ENCODE data around the gene NAGPA.

The NAGPA gene

DNA sequence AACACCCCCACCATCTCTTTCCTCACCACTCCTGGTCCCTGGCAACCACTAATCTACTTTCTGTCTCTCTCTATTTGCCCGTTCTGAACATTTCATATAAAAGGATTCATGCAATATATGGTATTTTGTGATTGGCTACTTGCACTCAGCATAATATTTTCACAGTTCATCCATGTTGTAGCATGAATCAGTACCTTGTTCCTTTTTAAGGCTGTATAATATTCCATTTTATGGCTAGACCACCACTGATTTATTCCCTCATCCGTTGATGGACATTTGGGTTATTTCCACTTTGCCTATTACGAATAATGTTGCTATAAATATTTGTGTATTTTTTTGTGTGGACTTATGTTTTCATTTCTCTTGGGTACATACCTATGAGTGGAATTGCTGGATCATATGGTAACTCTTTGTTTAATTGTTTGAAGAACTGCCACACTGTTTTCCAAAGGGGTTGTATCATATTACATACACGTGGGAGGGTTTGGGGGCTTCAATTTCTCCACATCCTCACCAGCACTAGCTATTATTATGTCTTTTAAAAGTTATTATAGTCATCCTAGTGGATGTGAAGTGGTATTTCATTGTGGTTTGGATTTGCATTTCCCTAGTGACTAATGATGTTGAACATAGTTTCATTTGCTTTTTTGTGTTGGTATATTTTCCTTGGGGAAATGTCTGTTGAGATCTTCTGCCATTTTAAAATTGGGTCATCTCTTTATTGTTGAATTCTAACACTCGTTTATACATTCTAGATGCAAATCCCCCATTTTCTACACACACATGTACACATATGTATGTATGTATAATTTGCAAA, 49.4 kb downstream of the NAGPA start:
- TF ChIP-seq, protein P1, sequence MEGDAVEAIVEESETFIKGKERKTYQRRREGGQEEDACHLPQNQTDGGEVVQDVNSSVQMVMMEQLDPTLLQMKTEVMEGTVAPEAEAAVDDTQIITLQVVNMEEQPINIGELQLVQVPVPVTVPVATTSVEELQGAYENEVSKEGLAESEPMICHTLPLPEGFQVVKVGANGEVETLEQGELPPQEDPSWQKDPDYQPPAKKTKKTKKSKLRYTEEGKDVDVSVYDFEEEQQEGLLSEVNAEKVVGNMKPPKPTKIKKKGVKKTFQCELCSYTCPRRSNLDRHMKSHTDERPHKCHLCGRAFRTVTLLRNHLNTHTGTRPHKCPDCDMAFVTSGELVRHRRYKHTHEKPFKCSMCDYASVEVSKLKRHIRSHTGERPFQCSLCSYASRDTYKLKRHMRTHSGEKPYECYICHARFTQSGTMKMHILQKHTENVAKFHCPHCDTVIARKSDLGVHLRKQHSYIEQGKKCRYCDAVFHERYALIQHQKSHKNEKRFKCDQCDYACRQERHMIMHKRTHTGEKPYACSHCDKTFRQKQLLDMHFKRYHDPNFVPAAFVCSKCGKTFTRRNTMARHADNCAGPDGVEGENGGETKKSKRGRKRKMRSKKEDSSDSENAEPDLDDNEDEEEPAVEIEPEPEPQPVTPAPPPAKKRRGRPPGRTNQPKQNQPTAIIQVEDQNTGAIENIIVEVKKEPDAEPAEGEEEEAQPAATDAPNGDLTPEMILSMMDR (conservative IDR thresholded peaks at IDR 0.05; ENCODE audit: low read depth, low read length): no peak
- no peak for DNase-seq (ENCODE audit: low read depth)
- no peak overlapping the region for H3K4me3 ChIP-seq (ENCODE audit: low read length)

DNA sequence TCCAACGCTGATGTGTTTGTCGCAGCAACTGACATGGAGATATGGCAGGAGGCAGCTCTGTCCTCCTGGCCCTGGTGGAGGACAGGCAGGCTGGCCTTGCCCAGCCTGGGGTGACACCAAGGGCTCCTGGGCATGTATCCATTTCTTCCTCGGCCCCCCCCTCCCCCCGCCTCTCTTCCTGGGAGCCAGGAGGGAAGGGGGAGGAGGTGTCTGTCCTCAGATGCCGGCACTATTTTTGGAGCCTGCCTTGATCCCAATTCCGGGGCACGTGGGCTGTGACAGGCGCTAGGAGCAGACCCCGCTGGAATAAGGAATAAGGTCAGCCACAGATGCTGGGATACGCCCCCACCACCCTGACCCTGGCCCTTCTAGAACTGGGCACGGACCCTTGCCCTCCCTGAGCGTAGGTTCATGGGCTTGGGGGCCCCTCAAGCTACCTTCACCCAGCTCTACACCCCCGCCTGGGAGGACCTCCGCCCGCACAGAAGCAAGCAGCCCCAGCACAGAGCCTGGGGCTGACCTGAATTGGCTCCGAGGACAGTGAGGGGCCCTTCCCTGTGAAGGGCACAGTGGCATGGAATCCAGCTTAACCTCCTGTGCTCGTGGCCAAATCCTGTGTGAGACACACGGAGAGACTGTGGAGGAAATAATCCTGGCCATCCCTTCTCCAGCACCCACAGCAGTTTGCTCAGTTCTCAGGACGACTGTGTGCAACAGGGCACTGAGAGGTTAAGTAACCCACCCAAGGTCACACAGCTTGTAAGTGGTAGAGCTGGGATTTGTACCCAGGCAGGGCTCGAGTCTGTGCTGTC, 51.5 kb downstream of the NAGPA start:
- no peak for DNase-seq (ENCODE audit: low read depth)
- TF ChIP-seq, protein P1 (conservative IDR thresholded peaks at IDR 0.05; ENCODE audit: low read depth, low read length): no peak
- H3K4me3 ChIP-seq (ENCODE audit: low read length): no peak overlapping the region

DNA sequence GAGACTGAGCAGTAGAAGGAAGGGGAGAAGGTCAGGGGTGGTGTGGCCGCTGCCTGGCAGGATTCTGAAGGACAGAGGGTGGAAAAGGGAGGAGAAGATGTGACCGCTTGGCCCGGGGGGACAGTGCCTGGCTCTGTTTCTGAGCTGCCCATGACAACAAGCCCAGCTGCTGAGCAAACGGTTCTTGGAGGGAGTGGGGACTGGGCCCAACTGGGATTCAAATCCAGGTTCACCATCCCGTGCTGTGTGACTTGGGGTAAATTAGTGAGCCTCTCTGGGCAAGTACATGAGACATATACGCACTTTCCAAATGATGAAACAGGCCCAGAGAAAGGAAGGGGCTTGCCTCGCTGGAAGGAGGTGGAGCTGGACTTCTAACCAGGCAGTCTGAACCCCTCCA, 52.3 kb downstream of the NAGPA start:
- H3K4me3 ChIP-seq (ENCODE audit: low read length): no peak overlapping the region
- TF ChIP-seq, protein P1 (conservative IDR thresholded peaks at IDR 0.05; ENCODE audit: low read depth, low read length): no peak
- DNase-seq (ENCODE audit: low read depth): no peak

DNA sequence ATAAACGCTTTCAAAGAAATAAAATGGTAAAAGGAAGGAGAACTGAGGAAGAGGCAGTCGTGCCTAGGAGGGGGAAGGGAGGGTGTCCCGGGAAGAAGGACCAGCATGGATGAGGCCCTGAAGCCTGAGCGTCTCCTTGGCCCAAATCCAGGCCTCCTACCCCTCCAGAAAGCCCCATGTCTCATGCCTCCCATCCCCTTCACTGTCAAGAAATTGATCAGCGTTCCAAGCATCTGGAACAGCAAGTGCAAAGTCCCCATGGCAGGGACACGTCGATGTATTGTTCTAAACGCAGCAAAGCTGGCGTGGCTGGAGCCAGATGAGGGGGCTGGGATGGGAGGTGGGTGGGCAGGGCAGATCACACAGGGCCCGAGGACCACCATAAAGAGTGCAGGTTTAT, 53.0 kb downstream of the NAGPA start:
- DNase-seq (ENCODE audit: low read depth): no peak
- TF ChIP-seq, protein P1 (conservative IDR thresholded peaks at IDR 0.05; ENCODE audit: low read depth, low read length): no peak
- no peak overlapping the region for H3K4me3 ChIP-seq (ENCODE audit: low read length)

DNA sequence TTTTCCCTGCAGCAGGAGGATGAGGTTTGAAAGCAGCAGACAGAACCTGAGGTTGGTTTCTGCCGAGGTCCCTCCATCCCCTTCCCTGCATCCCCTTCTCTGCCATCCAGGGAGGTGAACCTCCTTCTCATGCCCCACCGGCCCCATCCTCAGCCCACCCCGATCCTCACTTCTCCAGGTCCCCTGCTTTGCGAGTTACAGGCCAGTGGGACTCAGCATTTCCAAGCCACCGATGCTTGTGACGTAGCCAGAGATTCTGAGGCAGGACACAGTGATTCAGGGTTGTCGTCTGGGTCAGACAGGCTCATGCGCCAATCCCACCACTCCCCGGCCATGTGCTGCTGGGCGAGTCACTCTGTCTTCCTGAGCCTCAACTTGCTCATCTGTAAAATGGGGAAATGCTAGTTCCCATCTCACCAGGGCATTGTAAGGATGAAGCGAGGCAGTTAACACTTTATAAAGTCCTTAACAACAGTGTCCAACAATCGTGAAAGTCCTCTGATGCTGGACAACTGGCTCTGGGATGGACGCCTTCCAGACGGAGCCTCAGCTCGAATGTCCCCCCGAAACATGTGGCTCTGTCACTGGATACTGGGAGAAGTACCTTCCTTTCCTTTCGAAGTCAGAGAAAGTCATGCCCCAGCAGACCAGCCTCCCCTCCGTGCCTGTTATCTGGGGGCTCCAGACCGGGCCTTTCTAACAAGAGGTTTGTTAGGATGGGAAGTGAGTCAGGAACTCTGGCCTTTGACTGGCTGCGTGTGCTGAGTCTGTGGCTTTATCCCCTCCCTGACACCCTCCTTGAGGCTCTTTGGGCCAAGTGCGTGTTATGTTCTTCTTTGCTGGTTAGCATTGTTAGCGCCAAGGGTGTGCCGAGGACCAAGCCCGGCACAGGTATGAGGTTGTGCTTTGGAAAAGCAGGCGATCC, 53.7 kb downstream of the NAGPA start:
- H3K4me3 ChIP-seq (ENCODE audit: low read length): no peak overlapping the region
- no peak for DNase-seq (ENCODE audit: low read depth)
- TF ChIP-seq, protein P1 (conservative IDR thresholded peaks at IDR 0.05; ENCODE audit: low read depth, low read length): no peak

DNA sequence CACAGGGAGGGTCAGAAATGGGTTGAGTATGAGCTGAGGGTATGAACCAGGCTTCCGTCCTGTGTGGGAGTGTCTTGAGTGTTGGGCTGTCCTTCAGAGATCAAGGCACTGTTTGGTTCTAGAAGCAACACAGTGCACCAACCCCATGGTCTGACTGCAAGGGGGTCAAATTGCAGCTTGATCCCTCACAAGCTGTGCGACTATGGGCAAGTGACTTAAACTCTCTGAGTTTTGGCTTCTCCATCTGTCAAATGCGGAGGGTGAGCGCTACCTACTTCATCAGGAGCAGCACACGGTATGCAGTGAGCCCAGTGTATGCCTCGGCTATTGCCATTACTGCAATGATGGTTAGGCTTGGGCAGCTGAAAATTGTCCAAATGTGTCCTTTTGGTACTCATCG, 54.6 kb downstream of the NAGPA start:
- DNase-seq (ENCODE audit: low read depth): no peak
- H3K4me3 ChIP-seq (ENCODE audit: low read length): no peak overlapping the region
- TF ChIP-seq, protein P1 (conservative IDR thresholded peaks at IDR 0.05; ENCODE audit: low read depth, low read length): no peak
